Adipose tissue (tissue), 3 donors: ENCODE measurements around the gene FOXM1. TPM values are rescaled to one million over a fixed set of nuclear protein-coding genes. Genes with fewer than 3 reads are reported as not detected.

ENCODE experiments used
- H3K27ac ChIP-seq: one replicate; pipeline ENCODE4 v1.5.1; 2013; ENCODE audit warnings: low read depth, low read length
- WGBS, 3 donors: extraction: QIAGEN DNeasy Blood & Tissue Kit; methylation state at CpG; one replicate each; pipeline ENCODE4 v1.1.7; 2013; 5-methylcytosine and 5-hydroxymethylcytosine counted together
- polyA plus RNA-seq, 3 donors: library from polyadenylated mRNA; stranded (reverse); fragments of 200-250 nt; gene quantifications; one replicate each; pipeline ENCODE4 v1.2.3, GENCODE V29; 2013
- donor health status: healthy with polysubstance abuse.
- donor health status: Bipolar disorder and iron deficiency.
- donor health status: healthy.

Gene FOXM1
- polyA plus RNA-seq, 3 donors: 0.26 to 2.2 (median 0.30) TPM

DNA sequence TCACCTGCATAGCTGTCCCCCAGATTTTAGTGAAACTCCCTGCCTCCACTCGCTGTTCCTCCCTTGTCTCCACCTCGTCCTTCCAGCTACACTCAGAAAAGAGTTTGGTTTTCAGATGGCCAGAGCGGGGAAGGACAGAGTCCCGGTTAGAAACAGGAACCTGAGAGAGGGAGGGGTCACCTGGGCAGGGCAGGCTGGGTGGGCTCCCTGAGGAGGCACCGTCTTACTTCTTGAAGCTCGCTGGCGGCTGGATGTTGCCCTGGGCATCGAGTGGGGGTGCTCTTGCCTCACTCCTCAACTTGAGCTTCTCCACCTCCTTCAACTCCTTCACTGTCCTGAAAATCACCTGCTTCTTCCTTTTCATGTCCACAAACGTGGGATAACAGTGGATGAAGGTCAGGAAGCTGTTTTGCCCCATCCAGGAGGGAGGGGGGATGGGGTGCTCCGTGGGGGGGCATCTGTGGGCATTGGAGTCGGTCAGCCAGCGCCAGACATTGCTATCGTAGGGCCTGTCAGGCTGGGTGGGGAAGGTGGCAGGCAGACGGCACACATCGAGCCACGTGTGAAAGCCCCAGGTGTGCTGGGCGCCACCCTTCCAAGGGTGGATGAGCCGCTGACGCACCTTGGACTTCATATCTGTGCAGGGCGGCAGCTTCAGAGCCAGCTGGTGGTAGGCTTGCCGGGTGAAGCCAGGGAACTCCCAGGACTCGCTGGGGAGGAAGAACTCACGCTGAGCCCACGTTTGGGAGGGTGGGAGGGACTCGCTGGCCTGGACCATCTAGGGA lies 22.1 kb downstream of the FOXM1 start:
- no peak overlapping the region for H3K27ac ChIP-seq
- 55 to 90% (median 89%) methylated on average over 25 of the region's 25 CpGs for WGBS, 3 donors

DNA sequence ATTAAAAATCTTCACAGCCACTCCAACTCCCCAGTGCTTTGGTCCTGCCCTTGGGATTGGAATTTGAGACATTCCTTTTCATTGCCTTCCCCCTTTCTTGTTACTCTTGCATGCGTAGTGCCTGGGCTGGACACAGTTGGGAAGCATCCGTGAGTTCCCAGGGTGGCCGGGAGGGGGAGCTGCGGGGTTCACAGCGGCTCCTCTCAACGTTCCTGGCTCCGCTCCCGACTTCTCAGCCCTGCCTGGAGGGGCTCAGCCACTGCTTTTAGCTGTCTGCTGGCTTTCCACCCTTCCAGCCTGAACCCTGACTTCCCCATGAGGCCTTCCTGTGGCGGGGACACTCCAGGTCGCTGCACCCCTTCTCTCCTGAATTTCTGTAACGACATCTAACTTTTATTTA lies 23.3 kb downstream of the FOXM1 start:
- no peak overlapping the region for H3K27ac ChIP-seq
- WGBS, 3 donors: 16 to 25% (median 17%) methylated on average over 11 of the region's 11 CpGs

DNA sequence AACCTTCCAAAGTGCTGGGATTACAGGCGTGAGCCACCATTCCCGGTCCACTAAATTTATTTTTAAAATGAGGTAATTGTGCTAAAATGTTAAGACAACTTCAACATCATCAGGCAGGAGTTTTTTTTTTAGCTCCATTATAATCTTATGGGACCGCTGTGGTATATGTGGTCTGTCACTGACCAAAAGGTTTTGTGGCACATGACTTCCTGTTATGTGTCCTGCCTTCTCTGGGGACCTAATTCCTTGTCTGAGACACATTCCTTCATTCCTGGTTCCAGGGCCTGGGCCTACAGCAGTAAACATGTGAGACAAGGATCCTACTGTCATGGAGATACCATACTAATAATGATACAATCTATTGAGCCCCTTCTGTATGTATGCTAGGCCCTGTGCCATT lies 25.0 kb downstream of the FOXM1 start:
- H3K27ac ChIP-seq: no peak overlapping the region
- 92 to 100% (median 98%) methylated on average over 3 of the region's 3 CpGs for WGBS, 3 donors

DNA sequence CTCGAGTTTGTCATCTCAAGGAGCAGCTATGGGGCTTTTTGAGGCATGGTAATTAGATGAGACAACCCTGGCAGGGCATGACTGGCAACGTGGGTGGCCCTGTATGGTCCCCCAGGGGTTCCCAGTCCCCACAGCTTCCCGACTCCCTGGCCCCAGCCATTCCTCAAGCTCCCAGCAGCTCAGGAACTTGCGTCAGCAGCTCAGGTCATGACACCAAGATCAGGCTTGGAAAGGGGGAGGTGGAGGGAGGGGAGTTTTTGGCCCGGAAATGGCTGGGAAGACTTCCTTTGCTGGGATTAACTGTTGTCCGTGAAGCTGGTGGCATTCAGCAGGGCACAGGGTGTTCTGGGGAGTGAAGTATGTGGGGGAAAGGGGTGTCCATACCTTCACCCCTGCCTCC lies 31.7 kb downstream of the FOXM1 start:
- H3K27ac ChIP-seq: no peak overlapping the region
- WGBS, 3 donors: 34 to 60% (median 38%) methylated on average over 6 of the region's 6 CpGs

DNA sequence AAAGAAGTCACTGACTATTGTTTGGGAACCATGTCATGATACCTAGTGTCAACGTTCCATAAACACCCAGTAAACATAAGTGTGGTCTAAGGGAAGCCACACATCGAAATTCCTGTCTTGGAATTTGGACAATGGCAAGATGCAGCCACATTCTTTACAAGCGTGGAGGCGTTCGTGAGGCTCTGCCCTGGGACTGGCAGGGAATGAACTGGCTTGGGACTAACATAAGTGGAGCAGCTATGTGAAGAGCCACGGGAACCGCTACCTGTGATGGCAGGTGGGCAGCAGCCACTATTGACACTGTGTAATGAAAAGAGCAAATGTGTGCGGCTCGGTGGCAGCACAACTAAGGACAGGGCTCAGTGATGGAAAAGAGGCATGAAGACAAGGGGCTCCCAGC lies 32.2 kb downstream of the FOXM1 start:
- H3K27ac ChIP-seq: no peak overlapping the region
- WGBS, 3 donors: 68 to 89% (median 89%) methylated on average over 9 of the region's 9 CpGs

DNA sequence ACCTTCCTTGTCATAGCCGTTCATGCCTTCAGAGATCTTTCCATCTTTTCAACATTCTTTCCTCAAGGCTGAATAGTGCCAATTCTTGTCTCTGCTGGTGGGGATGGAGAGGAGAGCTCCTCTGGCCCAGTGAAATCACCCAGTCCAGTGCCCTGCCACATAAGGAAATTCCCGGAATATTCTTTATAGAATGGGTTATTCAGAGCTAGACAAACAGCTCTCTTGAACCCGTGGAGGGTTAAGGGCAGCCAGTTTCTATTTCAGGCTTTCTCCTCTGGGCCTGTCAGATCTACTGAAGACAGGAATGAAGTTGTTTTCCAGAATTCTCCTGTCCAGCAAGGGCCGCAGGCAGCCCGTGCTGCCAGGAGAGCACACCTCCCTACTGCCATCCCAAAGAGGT lies 34.0 kb downstream of the FOXM1 start:
- H3K27ac ChIP-seq: no peak overlapping the region
- 78 to 82% (median 80%) methylated on average over 5 of the region's 5 CpGs for WGBS, 3 donors

DNA sequence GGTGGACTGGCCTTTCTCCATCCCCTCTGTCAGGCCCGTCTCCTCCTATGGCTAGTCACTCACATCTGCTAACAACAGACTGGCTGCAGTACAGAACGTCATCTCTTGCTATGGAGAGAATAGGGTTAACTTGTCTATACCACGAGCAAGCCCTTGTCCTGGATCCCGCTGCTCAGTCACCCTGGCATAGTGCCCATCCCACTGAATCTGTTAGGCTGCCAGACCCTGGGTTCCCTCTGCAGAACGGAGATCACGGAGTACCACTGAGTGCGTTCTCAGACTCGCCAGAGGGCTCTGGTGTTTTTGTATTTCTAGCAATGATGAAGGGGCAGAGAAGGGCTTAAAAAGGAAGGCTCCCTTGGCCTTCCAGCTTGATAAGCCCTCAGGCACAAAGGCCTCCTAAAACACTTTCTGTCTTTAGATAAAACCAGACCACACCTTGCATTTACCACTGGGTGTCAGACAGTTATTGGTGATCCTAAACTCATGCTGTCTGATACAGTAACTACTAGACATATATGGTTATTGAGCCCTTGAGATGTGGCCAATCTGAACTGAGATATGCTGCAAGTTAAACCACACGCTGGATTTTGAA lies 35.8 kb downstream of the FOXM1 start:
- WGBS, 3 donors: 67 to 72% (median 68%) methylated on average over 9 of the region's 9 CpGs
- H3K27ac ChIP-seq: no peak overlapping the region

DNA sequence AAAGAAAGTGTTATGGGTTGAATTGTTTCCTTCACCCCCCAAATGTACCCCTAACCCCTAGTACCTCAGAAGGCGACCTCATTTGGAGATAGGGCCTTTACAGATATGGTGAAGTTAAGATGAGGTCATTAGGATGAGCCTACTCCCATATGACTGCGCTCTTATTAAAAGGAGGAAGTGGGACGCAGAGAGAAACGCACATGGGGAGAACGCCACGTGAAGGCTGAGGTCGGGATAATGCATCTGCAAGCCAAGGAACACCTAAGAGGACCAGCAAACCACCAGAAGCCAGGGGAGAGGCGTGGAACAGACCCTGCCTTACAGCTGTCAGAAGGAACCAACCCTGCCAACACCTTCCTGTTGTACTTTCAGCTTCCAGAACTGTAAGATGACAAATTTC lies 40.4 kb downstream of the FOXM1 start:
- WGBS, 3 donors: 65 to 92% (median 72%) methylated on average over 8 of the region's 8 CpGs
- no peak overlapping the region for H3K27ac ChIP-seq

DNA sequence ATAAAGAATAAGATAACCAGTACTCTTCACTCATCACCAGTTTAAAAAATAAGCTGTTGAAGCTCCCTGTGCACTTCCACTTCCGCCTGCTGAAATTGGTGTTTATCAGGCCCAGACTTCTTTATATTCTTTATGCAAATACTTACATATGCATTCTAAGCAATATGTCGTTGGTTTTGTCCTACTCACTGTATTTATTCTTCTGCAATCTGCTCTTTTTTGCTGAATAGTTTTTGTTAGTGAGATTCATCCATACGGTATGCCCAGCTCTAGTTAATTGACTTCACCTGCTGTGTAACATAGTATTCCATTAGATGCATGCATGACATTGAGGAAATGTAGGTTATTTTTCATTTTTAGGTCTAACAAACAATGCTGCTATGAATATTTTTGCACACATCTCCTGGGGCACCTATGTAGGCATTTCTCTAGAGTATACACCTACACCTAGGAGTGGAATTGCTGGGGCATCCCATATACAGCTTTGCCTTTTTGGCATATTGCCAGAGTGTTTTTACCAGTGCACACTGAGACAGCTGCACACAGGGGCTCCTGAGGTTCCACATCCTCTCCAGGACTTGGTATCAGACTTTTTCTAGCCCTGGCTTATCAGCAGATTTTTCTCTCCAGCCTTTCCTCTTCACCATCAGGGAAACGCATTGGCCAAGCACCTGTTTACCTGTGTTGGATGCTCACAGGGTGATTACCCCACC lies 41.1 kb downstream of the FOXM1 start:
- 72 to 78% (median 77%) methylated on average over 4 of the region's 4 CpGs for WGBS, 3 donors
- no peak overlapping the region for H3K27ac ChIP-seq

DNA sequence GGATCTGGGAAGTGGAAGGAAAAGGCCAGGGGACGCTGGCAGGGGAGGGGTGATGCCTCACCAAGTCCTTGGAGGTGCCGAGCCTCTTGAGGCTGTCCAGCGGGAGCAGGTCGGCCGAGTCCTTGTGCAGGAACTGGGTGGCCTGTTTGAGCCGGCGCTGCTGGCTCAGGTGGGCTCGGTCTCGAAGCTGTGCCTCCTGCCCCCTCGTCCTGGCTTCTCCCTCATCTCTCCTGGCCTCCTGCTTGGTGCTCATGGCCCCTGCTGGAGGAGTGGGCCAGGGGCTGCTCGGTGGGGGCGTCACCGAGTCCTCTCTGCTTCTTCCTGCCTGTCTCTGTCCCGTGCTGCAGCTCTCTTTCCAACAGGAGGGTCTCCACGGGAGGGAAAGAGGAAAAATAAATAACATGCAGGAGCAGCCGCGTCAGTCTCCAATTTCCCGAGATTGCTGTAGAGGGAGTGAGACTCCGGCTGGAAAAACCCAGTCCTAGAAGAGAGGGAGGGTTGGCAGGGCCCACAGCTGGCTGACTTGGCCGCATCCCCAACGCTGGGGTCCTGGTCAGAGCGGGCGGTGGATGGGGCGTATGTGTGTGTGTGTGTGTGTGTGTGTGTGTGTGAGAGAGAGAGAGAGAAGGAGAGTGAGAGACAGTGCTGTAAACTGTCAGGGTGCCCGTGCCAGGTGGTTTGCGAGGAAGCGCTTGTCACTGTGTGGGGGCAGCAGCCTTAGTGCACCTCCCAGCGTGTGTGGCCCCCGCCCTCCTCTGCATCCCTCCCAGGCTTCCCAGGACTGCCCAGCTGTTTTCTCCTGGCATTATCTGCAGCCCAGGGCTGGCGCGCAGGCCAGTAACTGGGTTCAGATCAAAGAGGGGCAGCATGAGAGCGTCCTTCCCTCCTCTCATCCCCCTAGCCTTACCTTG lies 42.1 kb downstream of the FOXM1 start, which contains the start of gene NRIP2:
Gene NRIP2 (minus strand): TSS at position 455 of the 911 bp plus-strand sequence. CDS start 52 bp downstream, at position 403.
- 14 to 22% (median 19%) methylated on average over 31 to 32 of the region's 32 CpGs for WGBS, 3 donors
- H3K27ac ChIP-seq: no peak within 1 kb of the TSS

DNA sequence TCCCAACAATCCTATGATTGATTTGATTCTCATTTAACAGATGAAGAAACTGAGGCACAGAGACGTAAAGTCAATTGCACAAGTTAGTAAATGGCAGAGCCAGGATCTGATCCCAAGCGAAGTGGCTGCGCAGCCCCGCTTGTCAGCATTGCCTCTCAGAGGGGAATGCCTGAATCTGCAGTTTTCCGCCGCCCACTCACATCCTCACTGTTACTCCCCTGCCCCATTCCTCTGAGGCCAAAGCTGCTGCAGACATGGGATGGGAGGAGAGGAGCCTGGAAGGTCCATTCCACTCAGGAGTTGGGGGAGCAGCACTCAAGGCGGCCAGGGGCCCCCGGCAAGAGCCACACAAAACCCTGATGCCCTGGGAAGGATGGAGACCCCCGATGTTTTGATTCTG lies 43.2 kb downstream of the FOXM1 start:
- H3K27ac ChIP-seq: no peak overlapping the region
- WGBS, 3 donors: 53 to 80% (median 59%) methylated on average over 9 of the region's 9 CpGs

DNA sequence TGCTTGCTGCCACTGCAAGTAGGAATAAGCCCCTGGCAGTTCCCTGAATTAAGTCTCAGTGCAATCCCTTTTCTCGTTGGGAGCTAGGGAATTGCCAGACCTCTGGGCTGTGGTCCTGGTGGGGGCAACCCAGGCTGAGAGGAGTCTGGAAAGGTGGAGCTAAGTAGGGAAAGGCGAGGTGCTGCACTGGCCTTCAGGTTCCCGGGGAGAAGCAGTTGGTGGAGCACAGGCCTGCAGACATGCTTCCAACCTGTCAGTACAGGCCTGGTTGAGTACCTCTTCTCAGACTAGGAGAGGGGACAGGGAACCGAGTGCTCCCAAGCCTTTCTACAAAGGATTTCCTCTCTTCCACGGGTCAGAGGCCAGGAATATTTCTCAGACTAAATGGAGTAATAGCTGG lies 43.6 kb downstream of the FOXM1 start:
- WGBS, 3 donors: 60 to 67% (median 64%) methylated on average over 5 of the region's 5 CpGs
- H3K27ac ChIP-seq: no peak overlapping the region

DNA sequence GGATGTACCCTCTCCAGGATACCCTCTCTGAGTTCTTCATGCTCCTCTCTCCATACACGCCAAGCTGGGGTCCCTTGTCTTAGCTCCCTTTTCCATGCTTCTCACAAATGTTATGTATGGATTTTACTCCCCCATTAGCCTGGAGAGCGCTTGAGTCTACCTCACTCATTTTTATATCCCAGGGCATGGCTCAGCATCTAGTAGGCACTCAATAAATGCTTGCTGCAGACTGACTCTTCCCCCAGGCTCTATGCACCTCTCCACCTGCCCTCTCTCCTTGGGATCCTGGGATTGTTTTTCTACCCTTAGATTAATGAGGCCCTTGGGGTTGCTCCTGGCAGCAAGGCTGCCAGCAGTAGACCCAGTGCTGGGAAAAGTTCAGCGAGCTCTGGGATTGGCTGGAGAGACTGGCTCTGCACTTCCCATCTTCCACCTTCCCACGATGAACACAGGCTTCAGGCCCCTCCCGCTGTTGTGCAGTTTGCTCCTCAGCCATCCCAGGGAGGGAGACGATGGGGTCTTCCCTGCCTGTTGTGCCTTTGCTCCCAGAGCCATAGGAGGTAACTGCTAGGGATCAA lies 44.3 kb downstream of the FOXM1 start:
- H3K27ac ChIP-seq: no peak overlapping the region

DNA sequence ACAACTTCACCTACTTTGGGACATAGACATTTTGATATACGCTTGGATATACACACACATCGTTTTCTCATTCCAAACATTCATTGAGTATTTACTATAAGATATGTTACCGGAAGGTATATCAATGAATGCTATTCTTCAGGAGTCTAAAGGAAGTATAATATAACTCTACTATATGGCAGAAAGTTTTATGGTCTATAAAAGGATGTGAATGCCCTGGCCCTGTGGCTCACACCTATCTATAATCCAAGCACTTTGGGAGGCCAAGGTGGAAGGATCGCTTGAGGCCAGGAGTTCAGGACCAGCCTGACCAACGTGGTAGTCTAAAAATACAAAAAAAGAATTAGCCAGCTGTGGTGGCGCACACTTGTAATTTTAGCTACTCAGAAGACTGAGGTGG lies 47.7 kb downstream of the FOXM1 start:
- H3K27ac ChIP-seq: no peak overlapping the region
- WGBS, 3 donors: 94 to 95% (median 94%) methylated on average over 6 of the region's 6 CpGs

More for the DNA sequence above, 44.3 kb downstream of the FOXM1 start:
- WGBS, 3 donors: 65 to 71% (median 71%) methylated on average over 6 of the region's 6 CpGs

DNA sequence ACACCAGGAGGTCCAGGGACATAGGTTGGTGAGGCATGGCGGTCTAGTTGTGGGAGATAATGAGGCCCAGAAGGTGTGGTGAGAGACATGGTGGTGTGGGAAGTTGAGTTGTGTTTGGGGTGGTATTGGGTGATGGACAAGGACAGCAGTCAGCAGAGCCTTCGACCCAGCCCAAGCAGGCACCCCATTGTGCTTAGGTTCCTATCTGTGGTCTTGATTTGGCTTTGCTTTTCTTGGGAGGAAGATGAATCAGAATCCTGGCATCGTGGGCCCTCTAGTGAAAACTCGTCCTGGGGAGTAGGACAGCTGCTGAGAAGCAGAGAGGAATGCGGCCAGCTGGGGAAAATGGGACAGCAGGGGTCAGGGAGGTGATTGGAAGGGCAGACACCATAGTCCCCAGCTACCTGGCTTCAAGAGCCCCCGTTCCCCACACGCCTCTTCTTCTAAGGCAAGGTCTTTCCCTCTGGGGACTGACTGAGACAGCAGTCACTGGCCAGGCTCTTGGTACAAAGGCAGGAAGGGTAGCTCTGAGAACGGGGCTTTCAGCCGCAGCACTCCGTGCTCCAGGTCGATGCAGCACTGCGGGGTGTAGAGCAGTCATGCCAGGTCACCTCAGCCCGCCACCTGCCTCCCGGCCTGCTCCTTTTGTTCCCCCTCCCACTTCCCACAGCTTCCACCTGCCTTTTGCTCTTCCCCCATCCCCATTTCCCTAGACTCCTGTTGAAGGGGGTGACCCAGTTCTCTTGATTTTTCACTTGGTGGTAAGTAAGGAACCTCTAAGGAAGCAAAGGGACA lies 50.1 kb downstream of the FOXM1 start:
- WGBS, 3 donors: 83 to 93% (median 89%) methylated on average over 14 of the region's 14 CpGs
- no peak overlapping the region for H3K27ac ChIP-seq

DNA sequence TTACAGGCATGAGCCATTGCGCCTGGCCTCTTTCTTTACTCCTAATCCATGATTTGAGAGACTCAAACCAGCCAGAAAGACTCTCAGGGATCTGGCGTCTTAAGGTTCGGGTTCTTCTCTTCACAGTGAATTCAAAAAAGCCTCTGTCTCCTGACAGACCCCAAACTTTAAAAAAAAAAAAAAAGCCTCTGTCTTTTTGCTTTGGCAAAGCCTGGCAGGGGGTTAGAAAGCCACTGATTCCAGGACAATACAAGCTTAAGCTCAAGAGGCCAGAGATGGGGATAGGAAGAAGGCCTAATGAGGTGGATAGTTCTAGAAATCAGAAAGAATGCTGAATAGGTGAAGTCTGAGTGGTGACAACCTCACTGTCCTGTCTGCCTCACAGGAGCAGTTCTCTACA lies 50.9 kb downstream of the FOXM1 start:
- no peak overlapping the region for H3K27ac ChIP-seq
- WGBS, 3 donors: 95 to 97% (median 95%) methylated on average over 3 of the region's 3 CpGs

DNA sequence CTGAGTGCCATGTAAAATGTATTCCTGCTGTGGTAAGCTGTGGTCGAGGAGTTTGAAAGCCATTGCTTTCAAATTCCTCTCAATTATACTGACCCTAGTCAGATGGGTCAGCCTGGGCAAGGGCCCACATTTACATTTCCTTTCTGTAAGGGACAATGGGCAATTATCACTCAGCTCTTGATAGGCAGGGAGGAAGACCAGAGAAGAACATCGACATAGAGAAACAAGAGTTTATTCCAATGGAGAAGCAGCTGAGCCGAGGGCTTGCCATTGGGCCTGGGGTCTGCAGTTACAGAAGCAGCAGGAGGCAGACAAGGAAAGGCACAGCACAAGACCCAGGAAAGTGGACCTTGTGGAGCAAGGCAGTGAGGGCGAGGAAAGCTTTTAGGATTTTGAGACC lies 51.8 kb downstream of the FOXM1 start:
- no peak overlapping the region for H3K27ac ChIP-seq
- WGBS, 3 donors: 68 to 91% (median 82%) methylated on average over 4 of the region's 4 CpGs
